ENCODE measurements around the gene ZNF695. TPM values are rescaled to one million over a fixed set of nuclear protein-coding genes. Genes with fewer than 3 reads are reported as not detected.

The ZNF695 gene
- total RNA-seq, 1 experiment from 2014 or later = 0.63 TPM

- peaks cover 11% of the 10 kb centered on the region for H3K9me3 ChIP-seq (ENCODE audit: low read length)
- DNase-seq = no peak
- H3K9me2 ChIP-seq (replicated peaks; ENCODE audit: insufficient read depth, low read length) = no peaks in the 10 kb centered on the region
- H3K9ac ChIP-seq (ENCODE audit: low read length) = no peak overlapping the region
- no peaks in the 10 kb centered on the region for H3K27me3 ChIP-seq (ENCODE audit: low read length)
- no peaks in the 10 kb centered on the region for H4K20me1 ChIP-seq (ENCODE audit: insufficient read depth, low read depth, low read length)
- H3K79me2 ChIP-seq (ENCODE audit: low read length) = no peaks in the 10 kb centered on the region
- no peak overlapping the region for H3K4me2 ChIP-seq (ENCODE audit: low read depth, low read length, poor library complexity, severe bottlenecking)
- H3K4me3 ChIP-seq (ENCODE audit: low read length) = no peak overlapping the region
- H3K36me3 ChIP-seq (ENCODE audit: insufficient read depth, low read length) = no peaks in the 10 kb centered on the region
- no peak overlapping the region for H3K27ac ChIP-seq (ENCODE audit: low read length)
- H2AFZ ChIP-seq (ENCODE audit: low read length) = no peak overlapping the region
- H3K4me1 ChIP-seq (ENCODE audit: low read length) = no peaks in the 10 kb centered on the region
These were observed 35.9 kb downstream of the ZNF695 start for GRCh38 chr1:246971969-246972368.

GRCh38 chr1:246971090-246971721, 36.7 kb downstream of the ZNF695 start:
- no peak overlapping the region for H3K9ac ChIP-seq (ENCODE audit: low read length)
- no peak overlapping the region for H3K4me3 ChIP-seq (ENCODE audit: low read length)
- no peak overlapping the region for H3K4me2 ChIP-seq (ENCODE audit: low read depth, low read length, poor library complexity, severe bottlenecking)
- H3K79me2 ChIP-seq (ENCODE audit: low read length) = no peaks in the 10 kb centered on the region
- no peaks in the 10 kb centered on the region for H3K27me3 ChIP-seq (ENCODE audit: low read length)
- no peak overlapping the region for H2AFZ ChIP-seq (ENCODE audit: low read length)
- no peaks in the 10 kb centered on the region for H3K4me1 ChIP-seq (ENCODE audit: low read length)
- peaks cover 11% of the 10 kb centered on the region for H3K9me3 ChIP-seq (ENCODE audit: low read length)
- H3K9me2 ChIP-seq (replicated peaks; ENCODE audit: insufficient read depth, low read length) = no peaks in the 10 kb centered on the region
- no peaks in the 10 kb centered on the region for H4K20me1 ChIP-seq (ENCODE audit: insufficient read depth, low read depth, low read length)
- no peak overlapping the region for H3K27ac ChIP-seq (ENCODE audit: low read length)
- H3K36me3 ChIP-seq (ENCODE audit: insufficient read depth, low read length) = no peaks in the 10 kb centered on the region
- DNase-seq = peak; percentile 83

GRCh38 chr1:246969621-246970020, 38.2 kb downstream of the ZNF695 start:
- Histone ChIP-seq H3K36me3 (ENCODE audit: insufficient read depth, low read length) (no peaks in the 10 kb centered on the region), H3K27me3 (ENCODE audit: low read length) (no peaks in the 10 kb centered on the region), H3K4me2 (ENCODE audit: low read depth, low read length, poor library complexity, severe bottlenecking) (no peak overlapping the region), H3K9me2 (replicated peaks; ENCODE audit: insufficient read depth, low read length) (no peaks in the 10 kb centered on the region), H3K9ac (ENCODE audit: low read length) (no peak overlapping the region), H3K4me3 (ENCODE audit: low read length) (no peak overlapping the region), H3K79me2 (ENCODE audit: low read length) (no peaks in the 10 kb centered on the region), H4K20me1 (ENCODE audit: insufficient read depth, low read depth, low read length) (no peaks in the 10 kb centered on the region), H3K9me3 (ENCODE audit: low read length) (peaks cover 11% of the 10 kb centered on the region), H3K27ac (ENCODE audit: low read length) (no peak overlapping the region), H2AFZ (ENCODE audit: low read length) (no peak overlapping the region), H3K4me1 (ENCODE audit: low read length) (no peaks in the 10 kb centered on the region)
- DNase-seq = no peak

GRCh38 chr1:246966502-246966901, 41.4 kb downstream of the ZNF695 start:
- Histone ChIP-seq H2AFZ (ENCODE audit: low read length) (no peak overlapping the region), H3K36me3 (ENCODE audit: insufficient read depth, low read length) (no peaks in the 10 kb centered on the region), H3K27me3 (ENCODE audit: low read length) (no peaks in the 10 kb centered on the region), H3K9me2 (replicated peaks; ENCODE audit: insufficient read depth, low read length) (no peaks in the 10 kb centered on the region), H3K9me3 (ENCODE audit: low read length) (peaks cover 11% of the 10 kb centered on the region), H3K9ac (ENCODE audit: low read length) (no peak overlapping the region), H3K27ac (ENCODE audit: low read length) (no peak overlapping the region), H3K4me2 (ENCODE audit: low read depth, low read length, poor library complexity, severe bottlenecking) (no peak overlapping the region), H3K4me3 (ENCODE audit: low read length) (no peak overlapping the region), H3K79me2 (ENCODE audit: low read length) (no peaks in the 10 kb centered on the region), H4K20me1 (ENCODE audit: insufficient read depth, low read depth, low read length) (no peaks in the 10 kb centered on the region), H3K4me1 (ENCODE audit: low read length) (peaks cover 3% of the 10 kb centered on the region; the same call in 1 of the 2 replicates)
- no peak for DNase-seq

- Histone ChIP-seq H3K79me2 (ENCODE audit: low read length) (no peaks in the 10 kb centered on the region), H3K4me2 (ENCODE audit: low read depth, low read length, poor library complexity, severe bottlenecking) (peak overlapping the region; percentile 44), H3K9me3 (ENCODE audit: low read length) (no peaks in the 10 kb centered on the region), H3K27ac (ENCODE audit: low read length) (no peak overlapping the region), H3K4me3 (ENCODE audit: low read length) (no peak overlapping the region), H3K36me3 (ENCODE audit: insufficient read depth, low read length) (no peaks in the 10 kb centered on the region), H4K20me1 (ENCODE audit: insufficient read depth, low read depth, low read length) (no peaks in the 10 kb centered on the region), H3K27me3 (ENCODE audit: low read length) (no peaks in the 10 kb centered on the region), H3K9ac (ENCODE audit: low read length) (no peak overlapping the region), H3K9me2 (replicated peaks; ENCODE audit: insufficient read depth, low read length) (no peaks in the 10 kb centered on the region), H3K4me1 (ENCODE audit: low read length) (peaks cover 16% of the 10 kb centered on the region), H2AFZ (ENCODE audit: low read length) (no peak overlapping the region)
- DNase-seq = peak; percentile 73
These were observed 47.7 kb downstream of the ZNF695 start for GRCh38 chr1:246959944-246960693.

GRCh38 chr1:246954126-246954525, 53.7 kb downstream of the ZNF695 start:
- no peak overlapping the region for H3K9ac ChIP-seq (ENCODE audit: low read length)
- no peak for DNase-seq
- no peak overlapping the region for H3K27ac ChIP-seq (ENCODE audit: low read length)
- no peaks in the 10 kb centered on the region for H3K79me2 ChIP-seq (ENCODE audit: low read length)
- no peaks in the 10 kb centered on the region for H3K36me3 ChIP-seq (ENCODE audit: insufficient read depth, low read length)
- no peak overlapping the region for H3K4me3 ChIP-seq (ENCODE audit: low read length)
- H3K9me3 ChIP-seq (ENCODE audit: low read length) = no peaks in the 10 kb centered on the region
- H4K20me1 ChIP-seq (ENCODE audit: insufficient read depth, low read depth, low read length) = no peaks in the 10 kb centered on the region
- no peak overlapping the region for H2AFZ ChIP-seq (ENCODE audit: low read length)
- H3K4me1 ChIP-seq (ENCODE audit: low read length) = peaks cover 3% of the 10 kb centered on the region
- H3K9me2 ChIP-seq (replicated peaks; ENCODE audit: insufficient read depth, low read length) = no peaks in the 10 kb centered on the region
- no peaks in the 10 kb centered on the region for H3K27me3 ChIP-seq (ENCODE audit: low read length)
- no peak overlapping the region for H3K4me2 ChIP-seq (ENCODE audit: low read depth, low read length, poor library complexity, severe bottlenecking)

GRCh38 chr1:246951413-246951812, 56.4 kb downstream of the ZNF695 start:
- Histone ChIP-seq H3K36me3 (ENCODE audit: insufficient read depth, low read length) (no peaks in the 10 kb centered on the region), H3K9me3 (ENCODE audit: low read length) (no peaks in the 10 kb centered on the region), H2AFZ (ENCODE audit: low read length) (no peak overlapping the region), H4K20me1 (ENCODE audit: insufficient read depth, low read depth, low read length) (no peaks in the 10 kb centered on the region), H3K79me2 (ENCODE audit: low read length) (no peaks in the 10 kb centered on the region), H3K4me2 (ENCODE audit: low read depth, low read length, poor library complexity, severe bottlenecking) (no peak overlapping the region), H3K9me2 (replicated peaks; ENCODE audit: insufficient read depth, low read length) (no peaks in the 10 kb centered on the region), H3K4me1 (ENCODE audit: low read length) (peaks cover 12% of the 10 kb centered on the region), H3K27ac (ENCODE audit: low read length) (no peak overlapping the region), H3K27me3 (ENCODE audit: low read length) (no peaks in the 10 kb centered on the region), H3K9ac (ENCODE audit: low read length) (no peak overlapping the region), H3K4me3 (ENCODE audit: low read length) (no peak overlapping the region)
- no peak for DNase-seq

- Histone ChIP-seq H3K4me2 (ENCODE audit: low read depth, low read length, poor library complexity, severe bottlenecking) (no peak overlapping the region), H2AFZ (ENCODE audit: low read length) (no peak overlapping the region), H4K20me1 (ENCODE audit: insufficient read depth, low read depth, low read length) (no peaks in the 10 kb centered on the region), H3K4me1 (ENCODE audit: low read length) (peaks cover 12% of the 10 kb centered on the region), H3K79me2 (ENCODE audit: low read length) (no peaks in the 10 kb centered on the region), H3K9me3 (ENCODE audit: low read length) (no peaks in the 10 kb centered on the region), H3K9me2 (replicated peaks; ENCODE audit: insufficient read depth, low read length) (no peaks in the 10 kb centered on the region), H3K9ac (ENCODE audit: low read length) (no peak overlapping the region), H3K4me3 (ENCODE audit: low read length) (no peak overlapping the region), H3K36me3 (ENCODE audit: insufficient read depth, low read length) (no peaks in the 10 kb centered on the region), H3K27ac (ENCODE audit: low read length) (no peak overlapping the region), H3K27me3 (ENCODE audit: low read length) (no peaks in the 10 kb centered on the region)
- DNase-seq = no peak
These were observed 57.9 kb downstream of the ZNF695 start for GRCh38 chr1:246949956-246950355.
